Stimulated activated naive CD8-positive, alpha-beta T cell treated with anti-CD3 and anti-CD28 coated beads, Interleukin-15, Interleukin-2, amounts not matched to agents 100 U/mL and 50 U/mL, for 24 hours (primary cell): ENCODE data around the gene C20orf141.
"Not testable (repeated sequence)": the region's sequence is repeated elsewhere in the genome, so short reads cannot be mapped to it uniquely, and the experiment has no call there.

ENCODE experiments used
- ATAC-seq: fragments of 150-1000 bp; cut with Tn5 transposase; one replicate; pipeline ENCODE4 v1.10.0; 2021
- DNase-seq: peaks from one replicate; pipeline ENCODE4 v3.0.0; 2021

Gene C20orf141

GRCh38 chr20:2814587-2815051 is at the start of gene C20orf141:
C20orf141 (plus strand) TSS chr20:2814987; CDS start chr20:2815185, 198 bp downstream.
- DNase-seq, result no peak
- no peak for ATAC-seq

GRCh38 chr20:2767768-2768631 is 46.8 kb upstream of the C20orf141 start:
- ATAC-seq (no peak), DNase-seq (no peak)

DNA sequence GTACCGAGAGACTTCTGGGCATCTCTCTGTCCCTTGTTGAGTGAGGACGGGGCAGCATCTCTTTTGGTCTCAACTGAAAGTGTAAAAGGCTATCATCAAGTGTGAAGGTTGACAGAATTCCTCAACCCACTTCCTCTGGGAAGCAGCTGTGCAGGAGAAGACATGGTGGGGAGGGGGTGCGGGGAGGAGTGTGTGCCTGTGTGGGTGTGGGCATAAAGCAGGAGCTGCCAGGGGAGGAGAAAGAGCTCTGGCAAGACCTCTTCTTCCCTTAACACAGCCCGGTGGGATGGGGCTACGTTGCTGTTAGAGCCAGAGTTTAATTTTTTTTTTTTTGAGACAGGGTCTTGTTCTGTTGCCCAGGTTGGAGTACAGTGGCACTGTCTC is 46.2 kb upstream of the C20orf141 start:
- DNase-seq (no peak), ATAC-seq (no peak)

DNA sequence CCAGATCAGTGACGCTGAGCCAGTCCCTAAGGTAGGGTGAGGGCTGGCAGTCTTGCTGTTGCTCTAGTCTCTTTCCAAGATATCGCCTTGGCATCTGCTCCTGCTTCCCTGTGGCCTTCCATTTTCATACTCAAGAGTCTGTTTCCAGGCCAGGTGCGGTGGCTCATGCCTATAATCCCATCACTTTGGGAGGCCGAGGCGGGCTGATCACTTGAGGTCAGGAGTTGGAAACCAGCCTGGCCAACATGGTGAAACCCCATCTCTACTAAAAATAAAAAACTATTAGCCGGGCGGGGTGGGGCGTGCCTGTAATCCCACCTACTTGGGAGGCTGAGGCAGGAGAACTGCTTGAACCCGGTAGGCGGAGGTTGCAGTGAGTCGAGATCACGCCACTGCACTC is 44.7 kb upstream of the C20orf141 start:
- ATAC-seq, result not testable (repeated sequence)

DNA sequence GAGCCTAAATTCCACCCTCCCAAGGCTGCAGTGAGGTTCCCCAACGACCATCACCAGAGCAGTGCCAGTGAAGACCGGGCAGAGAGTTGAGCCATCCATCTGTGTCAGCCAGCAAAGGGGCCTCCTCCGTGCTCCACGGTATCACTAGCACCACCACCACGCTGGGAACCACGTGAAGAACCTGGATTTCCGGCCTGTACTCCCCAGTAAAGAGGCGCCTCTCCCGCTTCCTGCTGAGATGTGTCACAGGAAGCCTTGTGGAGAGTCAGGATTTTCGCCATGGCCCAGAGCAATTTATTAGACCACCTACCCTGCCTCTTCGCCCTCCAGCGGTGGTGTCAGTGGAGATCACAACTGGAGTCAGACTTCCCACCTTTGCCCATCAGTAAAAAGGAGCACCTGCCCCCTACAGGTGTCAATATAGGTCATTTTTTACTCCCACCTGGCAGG is 43.1 kb upstream of the C20orf141 start:
- no peak for ATAC-seq
- no peak for DNase-seq

More for the DNA sequence above, 44.7 kb upstream of the C20orf141 start:
- not testable (repeated sequence) for DNase-seq

DNA sequence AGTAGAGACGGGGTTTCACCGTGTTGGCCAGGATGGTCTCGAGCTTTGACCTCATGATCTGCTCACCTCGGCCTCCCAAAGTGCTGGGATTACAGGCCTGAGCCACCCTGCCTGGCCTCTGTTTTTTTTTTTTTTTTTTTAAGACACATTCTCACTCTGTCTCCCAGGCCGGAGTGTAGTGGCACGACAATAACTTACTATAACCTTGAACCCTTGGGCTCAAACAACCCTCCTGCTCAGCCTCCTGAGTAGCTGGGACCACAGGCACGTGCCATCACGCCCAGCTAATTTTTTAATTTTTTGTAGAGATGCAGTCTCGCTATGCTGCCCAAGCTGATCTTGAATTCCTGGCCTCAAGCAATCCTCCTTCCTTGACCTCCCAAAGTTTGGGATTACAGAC is 41.0 kb upstream of the C20orf141 start:
- DNase-seq (no peak), ATAC-seq (no peak)

DNA sequence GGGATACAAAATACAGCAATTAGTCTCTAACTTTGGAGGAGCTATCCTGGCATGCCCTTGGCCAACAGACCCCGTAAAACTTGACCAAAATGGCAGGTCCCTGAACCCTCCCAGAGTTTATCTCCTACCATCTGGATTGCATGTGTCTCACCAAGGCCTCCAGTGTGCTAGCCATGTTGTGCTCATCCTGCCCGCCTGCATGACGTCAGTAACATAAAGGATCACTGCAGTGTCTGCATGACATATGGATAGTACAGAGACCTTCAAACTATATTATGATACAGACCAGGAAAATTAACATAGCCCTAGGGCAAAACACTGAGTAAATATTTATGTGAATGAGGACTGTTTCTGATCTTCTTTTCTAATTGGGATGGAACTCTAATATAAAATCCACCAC is 39.6 kb upstream of the C20orf141 start:
- no peak for ATAC-seq
- DNase-seq, result no peak

- DNase-seq (no peak), ATAC-seq (no peak)
Measured at GRCh38 chr20:2778602-2779321, 36.0 kb upstream of the C20orf141 start.

GRCh38 chr20:2780948-2781347 is 33.8 kb upstream of the C20orf141 start:
- DNase-seq (no peak), ATAC-seq (no peak)

- DNase-seq, result no peak
Measured at GRCh38 chr20:2783908-2784566, 30.8 kb upstream of the C20orf141 start.

GRCh38 chr20:2793471-2793870 is 21.3 kb upstream of the C20orf141 start:
- ATAC-seq, result no peak
- no peak for DNase-seq

More at GRCh38 chr20:2783908-2784566, 30.8 kb upstream of the C20orf141 start:
- no peak for ATAC-seq

DNA sequence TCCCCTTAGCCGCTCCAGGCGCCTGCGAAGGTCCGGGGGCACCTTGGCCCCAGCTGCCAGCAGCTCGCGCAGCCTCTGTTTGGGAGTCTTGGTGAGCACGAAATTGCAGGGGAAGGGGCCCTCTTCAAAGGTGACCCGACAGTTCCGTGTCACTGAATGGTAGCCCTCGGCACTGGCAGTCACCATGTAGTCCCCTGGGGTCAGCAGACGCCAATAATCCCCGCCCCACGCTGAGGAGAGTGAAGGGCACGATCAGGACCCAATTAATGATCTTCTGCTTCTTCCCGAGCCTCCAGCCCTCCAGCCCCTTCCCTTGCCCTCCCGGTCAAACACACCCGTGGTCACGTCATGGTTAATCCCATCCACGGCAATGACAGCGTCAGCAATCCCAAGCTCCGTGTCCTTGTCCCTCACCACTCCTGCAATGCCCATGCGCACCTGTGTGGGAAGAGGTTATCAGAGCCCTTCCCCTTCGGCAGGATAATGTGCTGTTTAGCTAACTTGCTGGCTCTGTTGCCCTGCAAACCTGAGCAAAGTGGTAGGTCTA is 20.5 kb upstream of the C20orf141 start:
- ATAC-seq, result no peak
- no peak for DNase-seq

GRCh38 chr20:2794866-2795447 is 19.8 kb upstream of the C20orf141 start:
- DNase-seq, result no peak
- no peak for ATAC-seq

DNA sequence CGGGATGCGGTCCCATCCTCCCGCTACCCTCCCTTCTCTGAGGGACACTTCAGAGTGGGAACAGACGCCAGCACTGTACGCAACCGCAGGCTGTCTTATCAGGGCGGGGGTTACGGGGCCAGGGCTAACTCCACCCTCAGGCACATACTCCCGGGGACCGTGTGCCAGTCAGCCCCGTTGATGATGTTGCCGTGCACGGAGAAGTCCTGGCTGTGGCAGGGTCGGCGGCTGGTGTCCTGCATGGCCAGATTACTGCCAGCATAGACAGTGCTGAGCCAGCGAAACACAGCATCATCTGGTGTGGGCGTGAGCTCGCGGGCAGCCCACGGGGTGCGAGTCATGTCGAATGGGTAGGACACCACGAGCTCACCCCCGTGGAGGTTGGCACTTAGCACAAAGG is 19.3 kb upstream of the C20orf141 start:
- no peak for ATAC-seq
- DNase-seq, result no peak

GRCh38 chr20:2796011-2796660 is 18.7 kb upstream of the C20orf141 start:
- no peak for DNase-seq

DNA sequence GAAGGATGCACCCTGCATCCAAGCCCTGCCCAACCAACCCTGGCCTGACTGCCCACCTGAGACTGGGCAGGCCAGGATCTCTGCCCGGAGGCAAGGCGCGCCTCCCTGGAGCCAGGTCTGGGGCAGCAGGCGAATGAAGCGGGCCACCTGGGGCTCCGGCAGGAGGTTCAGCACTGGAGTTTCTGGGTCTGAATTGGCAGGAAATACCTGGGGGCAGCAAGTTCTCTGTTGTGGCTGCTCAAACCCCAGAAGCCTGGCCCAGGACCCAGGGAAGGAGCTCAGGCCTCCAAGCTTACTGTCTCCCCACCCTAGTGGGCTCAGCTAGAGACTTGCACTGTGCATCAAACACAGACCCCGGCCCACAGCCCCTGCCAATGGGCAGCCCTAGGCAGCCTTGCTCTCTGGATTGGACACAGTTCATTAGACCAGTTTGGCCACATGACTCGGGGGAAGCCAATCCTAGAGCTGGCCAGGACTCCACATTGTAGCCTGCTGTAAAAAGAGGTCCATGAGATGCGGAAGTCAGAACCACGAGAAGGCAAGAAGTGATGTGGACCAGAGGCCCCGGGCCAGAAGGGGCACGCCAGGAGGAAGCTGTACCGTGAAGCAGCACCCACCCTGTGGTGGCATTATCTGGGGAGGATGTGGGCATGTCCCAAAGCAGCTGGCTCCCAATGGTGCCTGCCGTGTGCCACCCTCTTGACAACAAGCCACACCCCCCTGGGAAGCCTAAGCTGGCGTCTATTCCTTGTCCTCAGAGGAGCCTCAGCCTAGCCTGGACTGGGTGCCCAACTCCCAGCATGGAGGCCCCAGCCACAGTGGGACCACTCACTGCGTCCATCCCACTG is 17.4 kb upstream of the C20orf141 start:
- no peak for DNase-seq
- no peak for ATAC-seq

More at GRCh38 chr20:2796011-2796660, 18.7 kb upstream of the C20orf141 start:
- ATAC-seq, result no peak

GRCh38 chr20:2798095-2798805 is 16.5 kb upstream of the C20orf141 start:
- DNase-seq (no peak), ATAC-seq (no peak)

DNA sequence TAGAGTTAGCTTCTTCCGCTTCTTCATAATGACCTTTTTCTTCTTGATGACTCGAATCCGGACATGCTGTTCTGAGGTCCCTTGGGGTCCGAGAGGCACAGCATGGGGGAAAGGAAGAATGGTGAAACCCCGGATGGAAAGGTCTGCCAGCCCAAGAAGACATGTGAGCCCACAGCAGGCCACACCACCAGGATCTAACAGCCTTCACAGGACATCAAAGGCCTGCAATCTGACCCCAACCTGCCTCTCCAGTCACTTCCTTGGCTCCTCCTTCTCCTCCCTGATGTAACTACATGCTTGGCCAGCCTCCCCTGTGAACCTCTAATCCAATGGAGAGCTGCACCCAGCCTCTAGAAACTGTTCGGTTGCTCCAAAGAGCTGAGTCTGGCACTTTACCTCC is 16.0 kb upstream of the C20orf141 start:
- ATAC-seq, result no peak
- DNase-seq, result no peak

GRCh38 chr20:2799271-2799670 is 15.5 kb upstream of the C20orf141 start:
- DNase-seq (no peak), ATAC-seq (no peak)
